HG02763 (cell line): Measurements from ENCODE around the gene DENND11.

Source experiments
- ATAC-seq: cut with Tn5 transposase; IDR thresholded peaks from one replicate; pipeline ENCODE4 v1.9.1; 2021; ENCODE audit warnings: mild to moderate bottlenecking, moderate library complexity; ENCODE audit not compliant: unreplicated experiment

DENND11 gene, protein sequence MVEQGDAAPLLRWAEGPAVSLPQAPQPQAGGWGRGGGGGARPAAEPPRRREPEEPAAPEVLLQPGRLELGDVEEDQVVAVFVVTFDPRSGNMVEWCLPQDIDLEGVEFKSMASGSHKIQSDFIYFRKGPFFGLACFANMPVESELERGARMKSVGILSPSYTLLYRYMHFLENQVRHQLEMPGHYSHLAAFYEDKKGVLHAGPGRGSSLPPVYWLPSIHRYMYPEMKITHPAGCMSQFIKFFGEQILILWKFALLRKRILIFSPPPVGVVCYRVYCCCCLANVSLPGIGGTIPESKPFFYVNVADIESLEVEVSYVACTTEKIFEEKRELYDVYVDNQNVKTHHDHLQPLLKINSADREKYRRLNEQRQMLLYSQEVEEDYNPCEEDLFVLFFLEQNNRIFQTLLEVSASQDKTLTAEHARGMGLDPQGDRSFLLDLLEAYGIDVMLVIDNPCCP

DNA sequence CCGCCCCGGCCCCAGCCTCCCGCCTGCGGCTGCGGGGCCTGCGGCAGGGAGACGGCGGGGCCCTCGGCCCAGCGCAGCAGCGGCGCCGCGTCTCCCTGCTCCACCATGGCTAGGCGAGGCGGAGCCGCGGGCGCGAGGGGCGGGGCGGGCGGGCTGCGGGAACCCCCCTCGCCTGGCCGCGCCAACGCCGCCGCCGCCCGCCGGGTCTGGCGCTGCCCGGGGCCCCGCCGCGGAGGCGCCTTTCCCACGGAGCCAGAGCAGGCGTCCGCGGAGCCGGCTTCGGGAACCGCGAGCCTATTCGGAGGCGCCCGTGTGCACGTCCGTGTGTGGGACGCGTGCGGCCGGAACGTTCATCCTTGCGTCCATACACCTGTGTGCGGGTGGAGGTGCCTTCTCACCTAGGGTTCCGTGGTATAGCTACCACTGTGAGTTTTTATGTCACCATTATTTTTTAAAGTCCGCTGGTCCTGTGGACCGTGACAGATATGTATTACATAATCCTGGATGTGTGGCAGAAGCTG lies at the start of gene DENND11:
Gene DENND11, minus strand, starts transcription at position 120 of the 521 bp plus-strand sequence. Its CDS starts 13 bp downstream, at position 107.
- peak; percentile 75 for ATAC-seq

DNA sequence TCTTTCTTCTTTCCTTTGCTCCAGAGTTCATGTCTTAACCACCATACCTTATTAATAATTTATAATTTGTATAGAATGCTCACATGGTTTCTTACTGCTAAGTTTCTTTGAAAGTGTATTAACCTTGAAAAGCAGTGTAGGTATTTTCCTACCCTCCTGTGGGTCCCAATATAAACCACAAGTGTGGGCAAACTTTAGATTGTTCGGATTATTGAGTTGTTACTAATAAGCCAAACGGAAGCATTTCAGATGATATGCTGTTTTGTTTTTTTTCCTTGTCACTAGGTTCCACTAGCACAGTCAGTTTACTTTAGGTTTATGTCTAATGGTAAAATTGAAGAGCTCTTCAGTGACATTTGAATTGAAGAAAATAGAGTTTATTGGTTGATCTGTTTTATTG lies 46.4 kb upstream of the DENND11 start:
- no peak for ATAC-seq

DNA sequence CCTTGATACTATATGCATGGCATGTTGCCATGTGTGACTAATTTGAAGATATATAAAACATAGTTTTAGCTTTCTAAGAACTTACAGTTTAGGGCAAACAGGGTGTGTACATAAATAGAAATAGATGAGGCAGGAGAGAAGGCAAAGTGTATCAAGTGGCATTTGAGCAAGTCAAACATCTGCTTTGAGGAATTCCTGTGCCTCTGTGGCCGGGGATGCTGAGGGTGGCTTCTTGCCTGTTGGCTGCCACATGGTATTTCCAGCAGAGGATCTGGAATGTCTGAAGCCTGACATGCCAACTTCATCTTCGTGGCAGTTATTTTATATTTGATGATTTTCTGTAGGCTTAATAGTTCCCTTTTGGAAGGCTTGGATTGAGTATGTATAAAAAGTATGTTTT lies 42.2 kb upstream of the DENND11 start:
- no peak for ATAC-seq

DNA sequence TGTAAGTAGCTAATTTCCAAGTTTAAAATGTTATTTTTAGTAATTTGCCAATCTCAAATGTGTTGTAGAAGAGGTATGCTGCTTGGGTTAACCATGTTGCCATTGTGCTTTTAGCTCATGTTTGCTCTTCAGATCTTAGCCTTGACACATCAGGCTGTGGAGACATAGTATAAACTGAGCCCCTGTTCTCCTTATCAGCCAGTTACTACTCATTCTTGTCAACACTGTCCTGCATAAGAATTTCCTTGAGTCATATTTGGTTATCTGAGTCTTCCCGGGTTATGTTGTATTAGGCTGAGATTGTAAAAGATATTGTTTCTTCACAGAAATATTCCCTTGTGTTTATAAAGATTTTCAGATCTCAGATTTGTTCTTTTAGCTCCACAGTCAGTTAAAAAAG lies 40.3 kb upstream of the DENND11 start:
- no peak for ATAC-seq

DNA sequence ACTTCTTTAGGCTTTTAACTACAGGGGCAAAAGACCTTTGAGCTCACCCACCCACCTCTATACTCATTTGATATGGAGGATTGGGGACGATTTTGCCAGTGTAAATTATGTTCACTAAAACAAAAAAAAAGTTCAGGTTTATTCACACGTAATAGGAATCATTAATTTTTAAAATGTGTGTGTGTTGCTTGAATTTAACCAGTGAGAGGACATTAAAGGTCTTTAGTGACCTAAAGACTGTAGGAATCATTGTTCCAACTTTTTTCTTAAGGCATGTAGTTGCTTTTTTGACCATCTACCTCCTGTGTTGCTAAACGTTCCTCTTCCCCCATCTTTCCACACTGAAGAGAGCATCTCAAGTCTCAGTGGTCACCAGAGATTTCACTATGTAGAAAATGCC lies 37.3 kb upstream of the DENND11 start:
- ATAC-seq: no peak

DNA sequence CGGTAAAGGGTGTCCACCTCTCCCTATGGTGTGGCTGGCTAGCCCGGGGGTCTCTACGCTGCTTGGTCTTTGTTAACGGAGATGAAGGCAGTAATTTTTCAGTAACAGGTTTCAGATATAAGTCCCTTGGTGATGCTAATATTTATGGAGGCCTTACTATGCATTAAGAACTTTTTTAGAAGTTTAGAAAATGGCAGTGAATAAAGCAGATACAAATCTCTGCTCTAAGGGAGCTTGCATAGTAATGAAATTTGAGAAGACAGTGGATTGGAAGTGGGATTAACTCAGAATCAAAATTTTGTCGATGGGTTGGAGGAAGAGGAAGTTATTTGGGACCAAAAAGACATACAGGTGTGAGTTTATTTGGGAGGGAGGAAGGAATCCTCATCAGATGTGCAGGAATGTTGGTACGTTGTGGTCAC lies 36.6 kb upstream of the DENND11 start:
- ATAC-seq: no peak

DNA sequence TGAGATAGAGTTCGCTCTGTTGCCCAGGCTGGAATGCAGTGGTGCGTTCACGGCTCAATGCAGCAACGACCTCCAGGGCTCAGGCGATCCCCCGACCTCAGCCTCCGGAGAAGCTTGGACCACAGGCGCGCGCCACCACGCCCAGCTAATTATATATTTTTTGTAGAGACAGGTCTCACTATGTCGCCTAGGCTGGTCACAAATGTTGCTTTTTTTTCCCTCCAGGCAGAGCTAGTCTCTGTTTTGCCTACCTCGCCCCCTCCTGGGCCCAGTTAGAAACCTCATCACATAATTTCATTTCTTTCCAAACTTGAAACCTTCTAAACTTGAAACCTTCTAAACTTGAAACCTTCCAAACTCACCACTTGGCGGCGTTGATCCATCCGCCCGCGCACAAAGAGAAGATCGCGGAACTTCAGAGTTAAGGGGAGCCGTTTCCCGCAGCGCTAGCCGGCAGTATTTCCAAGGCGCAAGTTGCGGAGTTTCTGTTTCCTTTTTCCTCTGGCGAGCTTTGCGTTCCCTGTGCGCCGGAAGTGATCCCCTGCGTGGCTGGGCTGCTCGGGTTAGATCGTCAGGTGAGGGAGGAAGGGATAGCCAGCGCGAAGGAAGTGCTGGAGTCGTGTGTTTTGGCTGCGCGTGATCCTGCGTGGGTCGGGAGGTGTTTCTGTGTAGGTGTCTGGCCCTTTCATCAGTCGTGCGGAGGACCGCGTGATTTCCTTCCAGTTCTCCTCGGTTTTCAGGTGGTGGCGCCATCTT lies 36.0 kb upstream of the DENND11 start, which contains the start of gene SSBP1:
Gene SSBP1, plus strand, starts transcription at position 523 of the 756 bp plus-strand sequence. CDS start 809 bp downstream, outside the sequence.
- ATAC-seq: peak; percentile 92

DNA sequence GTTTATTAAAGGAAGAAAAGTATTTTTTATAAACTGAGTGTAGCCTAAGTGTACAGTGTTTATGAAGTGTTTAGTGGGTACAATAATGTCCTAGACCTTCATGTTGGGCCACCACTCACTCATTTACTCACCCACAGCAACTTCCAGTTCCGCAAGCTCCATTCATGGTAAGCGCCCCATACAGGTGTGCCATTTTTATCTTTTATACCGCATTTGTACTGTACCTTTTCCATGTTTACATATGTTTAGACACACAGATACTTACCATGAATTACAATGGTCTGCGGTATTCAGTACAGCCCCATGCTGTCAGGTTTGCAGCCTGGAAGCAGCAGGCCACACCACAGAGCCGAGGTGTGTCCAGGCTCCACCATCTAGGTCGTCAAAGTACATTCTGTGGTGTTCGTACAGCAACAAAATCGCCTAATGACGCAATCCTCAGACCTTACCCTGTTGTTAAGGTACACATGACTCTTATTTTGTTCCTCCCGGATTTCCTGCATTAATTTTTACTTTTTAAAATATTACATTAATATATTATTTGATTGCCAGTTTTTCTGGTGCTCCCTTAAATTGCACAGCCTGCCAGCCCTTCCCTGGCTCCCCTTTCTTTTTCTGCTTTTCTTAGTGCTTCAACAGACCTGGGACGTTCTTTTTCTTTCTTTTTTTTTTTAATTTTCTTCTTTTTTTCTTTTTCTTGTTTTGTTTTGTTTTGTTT lies 35.3 kb upstream of the DENND11 start:
- no peak for ATAC-seq

DNA sequence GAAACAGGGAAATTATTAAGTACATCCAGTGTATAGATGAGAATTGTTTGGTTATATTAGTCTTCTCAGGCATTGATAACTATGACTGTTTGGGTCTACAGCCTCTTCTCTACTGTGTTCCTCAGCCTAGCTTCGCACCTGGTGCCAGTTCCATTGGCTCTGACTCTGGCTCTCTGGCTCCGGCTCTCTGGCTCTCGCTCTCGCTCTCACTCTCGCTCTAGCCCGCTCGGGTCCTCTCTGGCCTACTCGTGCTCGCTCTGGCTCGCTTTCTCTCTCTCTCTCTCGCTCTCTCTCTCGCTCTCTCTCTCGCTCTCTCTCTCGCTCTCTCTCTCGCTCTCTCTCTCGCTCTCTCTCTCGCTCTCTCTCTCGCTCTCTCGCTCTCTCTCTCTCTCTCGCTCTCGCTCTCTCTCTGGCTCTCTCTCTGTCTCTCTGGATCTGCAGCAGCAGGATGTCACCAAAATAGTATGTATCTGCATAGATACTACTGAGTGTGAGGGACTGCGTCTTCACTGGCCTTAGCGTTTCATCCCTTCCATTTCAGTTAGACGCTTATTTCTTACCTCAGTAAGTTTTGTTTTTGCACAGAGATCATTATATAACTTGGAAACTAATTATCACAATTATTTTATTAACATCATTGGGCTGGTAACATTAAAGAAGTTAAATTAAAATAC lies 29.6 kb upstream of the DENND11 start:
- ATAC-seq: no peak

DNA sequence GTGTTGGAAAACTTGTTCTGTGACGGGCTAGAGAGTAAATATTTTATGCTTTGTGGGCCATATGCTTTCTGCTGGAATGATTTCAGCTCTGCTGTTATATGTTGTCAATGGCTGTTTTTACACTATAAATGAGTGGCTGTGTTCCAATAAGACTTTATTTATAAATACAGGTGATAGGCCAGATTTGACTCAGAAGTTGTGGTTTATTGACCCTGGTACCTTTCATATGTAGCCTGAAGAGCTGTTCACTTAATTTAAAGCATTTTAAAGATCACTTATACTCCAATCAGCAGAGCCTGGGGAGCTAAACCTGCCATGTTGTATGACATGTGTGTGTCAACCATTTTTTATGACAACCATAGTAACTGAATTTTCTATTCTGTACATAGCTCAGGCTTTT lies 27.1 kb upstream of the DENND11 start:
- no peak for ATAC-seq

DNA sequence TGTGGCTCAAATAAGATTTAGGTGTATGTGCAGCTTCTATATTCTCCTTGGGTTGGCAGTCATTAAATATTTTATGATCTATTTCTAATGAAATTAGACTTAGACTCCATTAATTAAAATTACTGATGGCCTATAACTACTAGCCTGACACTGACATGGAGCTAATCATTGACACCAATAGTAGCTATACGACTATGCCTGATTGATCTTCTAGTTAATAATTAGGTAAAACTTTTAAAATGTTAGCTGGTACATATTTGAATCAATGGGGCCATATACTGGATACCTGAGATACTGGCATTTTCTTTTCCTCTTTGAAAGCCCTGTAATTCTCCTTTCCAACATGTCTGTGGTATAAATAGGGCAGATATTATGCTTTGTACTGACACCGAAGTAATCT lies 20.6 kb upstream of the DENND11 start:
- ATAC-seq: no peak

DNA sequence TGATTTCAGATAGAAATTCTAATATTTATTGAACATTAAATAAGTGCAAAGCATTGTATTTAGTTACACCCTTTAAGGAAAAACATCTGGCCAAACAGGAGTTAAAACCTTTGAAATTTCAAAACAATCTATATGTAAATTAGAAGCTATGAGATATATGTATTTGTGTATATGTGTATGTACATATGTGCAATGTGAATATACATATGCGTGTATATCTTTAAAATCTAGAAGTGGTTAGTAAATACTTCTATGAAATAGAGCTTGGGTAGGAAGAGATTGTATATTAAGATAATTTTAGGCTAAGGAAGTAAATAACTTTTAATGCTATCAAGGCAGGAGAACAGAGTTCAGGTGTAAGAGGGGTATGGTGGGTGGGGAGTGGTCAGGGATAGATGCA lies 15.5 kb upstream of the DENND11 start:
- ATAC-seq: no peak

DNA sequence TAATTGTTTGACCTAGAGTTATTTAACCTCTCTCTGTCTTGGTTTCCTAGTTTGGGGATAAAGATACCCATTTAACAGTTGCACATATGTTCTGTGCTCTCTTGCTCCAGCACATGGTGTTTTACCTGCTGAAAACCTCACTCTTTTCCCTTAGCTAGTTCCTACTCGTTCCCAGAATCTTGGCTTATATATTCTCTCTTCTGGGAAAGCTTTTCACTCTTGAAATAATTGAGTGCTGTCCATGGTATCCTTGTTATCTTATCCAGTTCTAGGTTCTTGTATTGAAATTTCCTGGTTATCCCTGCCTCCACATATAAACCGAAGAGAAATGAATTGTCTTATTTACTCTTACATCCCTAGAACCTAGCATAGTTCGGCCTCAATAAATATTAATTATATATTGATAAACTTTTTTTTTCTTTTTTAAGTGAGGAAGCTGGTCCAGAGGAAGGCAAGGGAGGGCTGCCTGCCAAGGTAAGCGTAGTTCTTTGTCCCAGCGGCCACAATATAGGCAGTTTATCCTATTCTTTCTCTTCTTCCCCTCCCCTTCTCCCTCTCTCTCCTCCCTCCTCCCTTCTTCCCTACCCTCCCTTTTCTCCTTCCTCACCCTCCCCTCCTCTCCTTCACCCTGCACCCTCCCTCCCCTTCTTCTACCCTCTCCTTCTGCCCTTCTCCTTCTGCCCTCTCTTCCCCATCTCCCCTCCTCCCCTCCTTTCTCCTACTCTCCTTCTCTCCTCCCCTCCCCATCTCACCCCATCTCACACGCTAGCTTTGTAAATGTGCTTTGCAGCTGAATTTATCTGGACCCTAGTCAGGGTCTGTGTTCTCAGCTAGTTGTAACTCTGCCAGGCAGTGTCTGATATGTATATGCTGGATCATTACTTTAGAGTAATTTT lies 14.1 kb upstream of the DENND11 start:
- no peak for ATAC-seq

DNA sequence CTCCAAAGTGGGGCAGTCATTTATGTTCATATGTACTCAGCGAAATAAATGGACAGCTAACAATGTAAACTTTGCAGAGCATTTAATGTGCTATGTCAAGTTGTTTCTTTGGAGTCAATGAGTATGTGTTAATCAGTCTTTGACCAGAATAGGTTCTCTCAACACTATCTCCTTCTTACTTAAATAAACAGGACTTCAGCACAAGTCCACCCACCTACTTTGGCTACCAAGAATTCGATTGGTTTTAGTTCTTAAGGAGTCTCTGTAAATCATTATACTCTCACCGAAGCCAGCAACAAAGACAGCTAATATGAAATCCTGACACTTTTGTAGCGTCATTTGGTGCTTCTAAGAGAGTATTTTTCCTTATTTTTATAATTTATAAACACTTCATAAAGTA lies 13.1 kb upstream of the DENND11 start:
- ATAC-seq: no peak

DNA sequence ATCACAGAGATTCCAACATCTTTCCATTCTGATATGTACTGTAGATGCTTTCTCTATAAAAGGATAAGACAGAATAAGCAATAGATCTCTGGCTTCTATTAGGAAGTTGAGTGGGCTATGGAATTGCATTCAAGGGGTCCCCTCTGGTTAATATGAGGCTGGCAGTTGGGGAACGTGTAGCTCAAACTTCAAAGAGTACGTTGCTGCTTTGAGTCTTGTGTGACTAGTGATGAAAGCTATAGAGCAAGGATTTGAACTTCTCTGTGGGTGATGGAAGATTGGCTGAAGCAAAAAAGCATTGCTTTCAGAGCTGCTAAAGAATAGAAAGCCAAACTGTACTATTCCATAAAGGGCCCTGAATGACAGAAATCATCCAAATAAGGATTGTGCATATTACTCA lies 12.6 kb upstream of the DENND11 start:
- ATAC-seq: no peak

DNA sequence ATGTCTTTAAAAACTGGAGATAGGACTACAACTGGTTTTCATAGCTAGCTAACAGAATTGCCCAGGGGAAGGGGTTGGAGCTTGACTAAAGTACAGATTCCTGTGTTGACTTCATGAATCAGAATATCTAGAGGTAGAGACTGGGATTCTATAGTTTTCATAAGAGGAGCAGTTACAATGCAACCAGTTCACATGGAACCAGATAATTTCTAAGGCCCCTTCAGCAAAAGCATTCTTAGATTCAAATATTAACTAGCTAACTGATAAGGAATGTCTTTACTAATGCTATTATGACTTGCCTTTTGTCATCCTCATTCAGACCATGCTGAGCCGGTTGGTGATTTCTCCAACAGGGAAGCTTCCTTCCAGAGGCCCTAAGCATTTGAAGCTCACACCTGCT lies 11.9 kb upstream of the DENND11 start:
- no peak for ATAC-seq

DNA sequence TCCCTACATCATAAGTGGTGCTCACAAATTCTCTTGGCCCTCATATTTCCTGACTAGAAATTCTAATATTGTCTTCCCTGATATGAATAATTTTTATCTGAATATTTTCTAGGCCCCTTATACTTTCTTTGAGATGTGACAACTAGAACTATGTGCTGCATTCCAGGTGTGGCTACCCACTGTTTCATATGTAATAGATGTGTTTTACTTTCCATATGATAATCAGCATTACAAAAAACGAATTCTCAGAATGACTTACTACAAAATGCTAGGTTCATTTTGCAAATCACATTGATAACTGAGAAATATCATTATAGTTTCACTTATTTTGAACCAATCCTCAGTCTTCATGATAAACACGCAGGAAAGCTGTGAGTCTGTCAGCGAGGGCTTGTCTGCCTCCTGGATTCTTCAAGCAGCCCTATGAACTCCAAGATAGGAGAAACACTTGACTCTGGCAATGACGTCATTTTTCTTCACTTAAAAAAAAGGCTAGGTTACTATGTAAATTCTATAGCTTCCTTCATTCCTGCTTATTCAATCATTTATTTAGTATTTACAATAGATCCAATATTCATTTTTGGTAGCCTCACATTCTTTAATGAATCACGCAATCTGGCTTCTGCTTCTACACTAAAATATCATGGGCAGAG lies 10.8 kb upstream of the DENND11 start:
- ATAC-seq: no peak

DNA sequence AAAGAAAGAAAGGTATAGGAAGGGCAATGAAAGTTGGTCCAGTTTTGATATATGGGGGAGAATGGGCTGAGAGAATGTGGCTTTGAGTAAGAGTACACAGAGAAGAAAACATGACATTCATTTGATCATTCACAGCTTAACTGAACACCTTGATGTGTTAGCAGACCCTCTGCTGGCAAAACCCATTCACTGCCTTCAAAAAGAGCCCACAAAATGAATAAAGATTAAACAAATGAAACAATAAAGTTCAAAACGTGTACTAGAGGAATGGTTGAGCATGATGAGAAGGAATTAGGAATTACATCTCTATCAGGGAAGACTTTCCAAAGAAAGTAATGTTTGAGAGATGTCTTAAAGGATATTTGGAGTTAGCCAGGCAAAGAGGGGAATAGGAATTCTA lies 8.3 kb upstream of the DENND11 start:
- no peak for ATAC-seq

DNA sequence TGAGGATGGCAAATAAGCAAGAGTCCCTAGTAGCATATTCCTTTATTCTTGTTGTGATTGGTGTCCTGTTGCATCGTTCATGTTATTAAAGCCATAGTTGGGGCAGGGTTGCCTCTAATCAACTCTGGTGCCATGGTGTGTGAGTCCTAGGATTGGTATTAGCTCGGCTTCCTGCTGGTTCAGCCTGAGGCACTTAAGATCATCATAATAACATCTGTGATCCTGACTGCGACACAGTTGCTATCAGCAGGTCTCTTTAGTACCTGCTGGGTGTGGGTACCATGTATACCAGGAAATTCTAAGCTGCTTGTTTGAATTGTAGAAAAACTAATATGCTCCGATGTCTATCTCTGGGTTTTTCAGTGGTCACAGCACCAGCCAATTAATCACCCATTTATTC lies 7.8 kb upstream of the DENND11 start:
- no peak for ATAC-seq
